ENCODE data around the gene NHERF2.

Gene NHERF2

DNA sequence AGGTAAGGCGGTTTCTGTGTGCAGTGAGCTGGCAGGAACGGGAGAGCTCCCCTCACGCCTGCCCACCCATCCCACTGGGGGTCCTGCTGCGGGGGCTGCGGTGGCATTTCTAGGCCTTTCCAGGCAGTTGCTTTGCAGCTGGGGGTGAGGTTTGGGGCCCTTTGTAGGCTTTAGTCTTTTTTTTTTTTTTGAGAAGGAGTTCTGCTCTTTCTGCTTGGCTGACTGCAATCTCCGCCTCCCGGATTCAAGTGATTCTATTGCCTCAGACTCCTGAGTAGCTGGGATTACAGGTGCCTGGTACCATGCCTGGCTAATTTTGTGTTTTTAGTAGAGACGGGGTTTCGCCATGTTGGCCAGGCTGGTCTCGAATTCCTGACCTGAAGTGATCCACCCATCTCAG is 32.2 kb downstream of the NHERF2 start:
- H3K4me3 Mint-ChIP-seq, result no peak overlapping the region
- no peak for DNase-seq
- no peak overlapping the region for H3K27ac Mint-ChIP-seq
- no peaks in the 10 kb centered on the region for H3K4me1 Mint-ChIP-seq
- no peaks in the 10 kb centered on the region for H3K9me3 Mint-ChIP-seq
- H3K36me3 Mint-ChIP-seq (ENCODE audit: low read depth), result peaks cover 5% of the 10 kb centered on the region
- no peak for ATAC-seq
- no peaks in the 10 kb centered on the region for H3K27me3 Mint-ChIP-seq

DNA sequence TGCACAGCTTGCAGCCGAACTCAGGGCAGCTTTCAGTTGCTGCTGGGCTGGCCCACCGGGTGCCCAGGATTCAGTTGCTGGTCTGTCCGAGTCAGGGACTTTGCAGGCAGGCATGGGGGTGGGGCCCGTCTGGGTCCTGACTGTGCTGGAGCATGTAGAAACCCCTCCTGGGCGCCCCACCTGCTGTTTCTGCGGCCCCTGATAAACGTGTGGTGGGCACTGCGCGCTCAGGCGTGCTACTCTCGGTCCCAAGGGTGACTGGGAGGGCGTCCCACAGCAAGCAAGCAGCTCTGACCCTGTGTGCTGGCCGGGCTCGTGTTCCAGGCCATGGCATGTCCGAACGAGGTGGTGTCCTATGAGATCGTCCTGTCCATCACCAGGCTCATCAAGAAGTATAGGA is 33.6 kb downstream of the NHERF2 start:
- Mint-ChIP-seq H3K9me3 (no peaks in the 10 kb centered on the region), H3K27me3 (no peaks in the 10 kb centered on the region), H3K36me3 (ENCODE audit: low read depth) (peaks cover 4% of the 10 kb centered on the region), H3K27ac (no peak overlapping the region), H3K4me3 (no peak overlapping the region), H3K4me1 (no peaks in the 10 kb centered on the region)
- ATAC-seq (no peak), DNase-seq (no peak)

DNA sequence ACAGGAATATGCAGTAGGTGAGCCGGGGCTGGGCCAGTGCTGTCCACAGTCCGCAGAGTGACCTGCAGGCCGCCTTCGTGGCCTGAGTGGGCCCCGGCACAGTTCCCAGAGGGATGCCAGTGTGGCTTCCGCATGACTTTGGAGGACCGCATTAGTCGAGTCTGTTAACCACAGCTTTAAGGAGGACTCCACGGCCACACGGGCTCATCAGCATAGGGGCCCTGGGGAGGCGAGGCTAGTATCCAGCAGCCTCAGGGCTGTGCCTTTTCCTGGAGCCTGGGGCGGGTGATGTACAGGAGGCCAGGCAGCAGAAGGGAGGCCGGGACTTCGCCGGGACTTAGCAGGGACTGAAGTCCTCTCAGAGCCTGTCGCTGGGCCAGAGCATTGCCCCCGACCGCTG is 34.3 kb downstream of the NHERF2 start:
- Mint-ChIP-seq H3K9me3 (no peaks in the 10 kb centered on the region), H3K4me3 (no peak overlapping the region), H3K36me3 (ENCODE audit: low read depth) (peaks cover 7% of the 10 kb centered on the region), H3K27ac (no peak overlapping the region), H3K27me3 (no peaks in the 10 kb centered on the region), H3K4me1 (peaks cover under 1% of the 10 kb centered on the region)
- ATAC-seq (no peak), DNase-seq (no peak)

DNA sequence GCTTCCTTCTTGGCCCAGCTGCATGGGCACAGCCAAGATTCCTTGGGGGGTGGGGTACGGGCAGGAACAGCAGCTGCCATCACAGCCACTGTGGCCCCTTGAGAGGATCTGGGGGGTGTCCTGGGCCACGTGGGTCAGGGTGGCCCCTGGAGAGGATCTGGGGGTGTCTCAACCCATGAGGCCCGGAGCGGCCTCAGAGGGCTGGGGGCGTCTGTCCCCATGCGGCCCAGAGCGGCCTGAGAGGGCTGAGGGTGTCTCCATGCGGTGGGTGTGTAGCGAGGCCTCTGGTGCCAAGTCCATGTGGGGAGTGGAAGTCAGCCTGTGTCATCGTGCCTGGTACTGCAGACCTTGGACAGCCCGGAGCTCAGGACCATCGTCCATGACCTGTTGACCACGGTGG is 34.8 kb downstream of the NHERF2 start:
- Mint-ChIP-seq H3K27me3 (no peaks in the 10 kb centered on the region), H3K4me3 (no peak overlapping the region), H3K27ac (no peak overlapping the region), H3K36me3 (ENCODE audit: low read depth) (peaks cover 12% of the 10 kb centered on the region), H3K4me1 (peaks cover 1% of the 10 kb centered on the region), H3K9me3 (no peaks in the 10 kb centered on the region)
- no peak for DNase-seq
- no peak for ATAC-seq

DNA sequence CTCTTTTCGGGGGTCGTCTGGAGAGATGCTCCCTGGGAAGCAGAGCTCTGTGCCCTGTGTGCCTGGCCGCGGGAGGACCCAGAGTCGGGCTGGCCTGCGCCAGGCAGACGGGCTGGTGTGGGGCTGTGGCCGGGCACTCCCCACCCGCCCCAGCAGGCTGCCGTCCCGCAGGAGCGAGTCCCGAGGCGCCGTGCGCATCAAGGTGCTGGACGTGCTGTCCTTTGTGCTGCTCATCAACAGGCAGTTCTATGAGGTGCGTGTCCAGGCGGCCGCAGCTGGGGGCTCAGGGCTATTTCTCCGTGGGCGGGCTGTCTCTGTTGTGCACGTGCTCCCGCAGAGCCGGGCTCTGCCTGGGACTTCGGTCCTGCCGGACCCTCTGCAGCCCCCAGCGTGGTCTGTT is 36.1 kb downstream of the NHERF2 start:
- no peak for DNase-seq
- ATAC-seq, result no peak
- Mint-ChIP-seq H3K4me3 (no peak overlapping the region), H3K9me3 (no peaks in the 10 kb centered on the region), H3K27me3 (no peaks in the 10 kb centered on the region), H3K4me1 (peaks cover 1% of the 10 kb centered on the region), H3K27ac (no peak overlapping the region), H3K36me3 (ENCODE audit: low read depth) (peaks cover 18% of the 10 kb centered on the region)

DNA sequence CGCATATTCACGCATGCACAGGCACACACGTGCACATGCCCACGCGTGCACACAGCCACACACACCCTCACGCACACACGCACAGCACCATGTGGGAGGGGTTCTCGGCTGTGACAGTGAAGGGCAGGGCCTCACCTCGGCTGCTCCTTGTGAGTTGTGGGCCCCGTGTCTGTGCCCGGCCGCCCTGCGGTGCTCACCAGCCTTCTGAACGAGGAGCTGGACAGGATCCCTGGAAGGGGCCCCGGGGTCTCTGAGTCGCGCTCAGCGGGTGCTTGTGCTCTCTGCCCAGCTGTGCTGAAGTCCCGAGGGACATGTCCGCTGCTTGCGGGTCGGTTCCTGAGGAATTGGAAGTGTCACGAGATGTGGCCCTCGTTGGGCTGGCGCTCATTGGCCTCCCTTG is 37.2 kb downstream of the NHERF2 start:
- H3K36me3 Mint-ChIP-seq (ENCODE audit: low read depth), result peaks cover 22% of the 10 kb centered on the region
- no peak overlapping the region for H3K27ac Mint-ChIP-seq
- no peaks in the 10 kb centered on the region for H3K27me3 Mint-ChIP-seq
- DNase-seq, result no peak
- peaks cover 1% of the 10 kb centered on the region for H3K4me1 Mint-ChIP-seq
- no peaks in the 10 kb centered on the region for H3K9me3 Mint-ChIP-seq
- ATAC-seq, result no peak
- no peak overlapping the region for H3K4me3 Mint-ChIP-seq

DNA sequence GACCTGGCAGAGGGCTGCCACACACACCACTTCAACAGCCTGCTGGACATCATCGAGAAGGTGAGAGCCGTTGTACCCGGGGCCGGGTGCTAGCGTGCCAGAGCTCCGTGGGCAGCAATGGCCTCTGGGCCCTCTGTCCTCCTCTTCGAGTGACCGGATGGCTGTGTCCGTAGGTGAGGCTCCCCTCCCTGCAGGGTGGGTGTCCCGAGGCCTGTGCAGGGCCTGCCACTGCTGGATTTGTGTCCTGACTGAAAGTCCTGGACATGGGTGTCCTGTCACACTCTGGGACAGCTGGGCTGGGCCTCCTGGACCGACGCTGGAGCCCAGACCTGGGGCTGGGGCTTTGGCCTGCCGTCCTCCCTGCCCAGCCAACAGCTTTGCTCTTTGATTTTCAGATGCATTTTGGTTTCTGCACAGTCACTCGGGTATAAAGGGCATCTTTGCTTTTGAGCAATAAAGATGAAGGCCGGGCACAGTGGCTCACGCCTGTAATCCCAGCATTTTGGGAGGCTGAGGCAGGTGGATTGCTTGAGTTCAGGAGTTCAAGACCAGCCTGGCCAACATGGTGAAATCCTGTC is 37.8 kb downstream of the NHERF2 start:
- H3K27ac Mint-ChIP-seq, result no peak overlapping the region
- H3K4me1 Mint-ChIP-seq, result peaks cover 1% of the 10 kb centered on the region
- no peak overlapping the region for H3K4me3 Mint-ChIP-seq
- no peak for DNase-seq
- no peaks in the 10 kb centered on the region for H3K9me3 Mint-ChIP-seq
- peaks cover 22% of the 10 kb centered on the region for H3K36me3 Mint-ChIP-seq (ENCODE audit: low read depth)
- no peaks in the 10 kb centered on the region for H3K27me3 Mint-ChIP-seq
- ATAC-seq, result no peak

DNA sequence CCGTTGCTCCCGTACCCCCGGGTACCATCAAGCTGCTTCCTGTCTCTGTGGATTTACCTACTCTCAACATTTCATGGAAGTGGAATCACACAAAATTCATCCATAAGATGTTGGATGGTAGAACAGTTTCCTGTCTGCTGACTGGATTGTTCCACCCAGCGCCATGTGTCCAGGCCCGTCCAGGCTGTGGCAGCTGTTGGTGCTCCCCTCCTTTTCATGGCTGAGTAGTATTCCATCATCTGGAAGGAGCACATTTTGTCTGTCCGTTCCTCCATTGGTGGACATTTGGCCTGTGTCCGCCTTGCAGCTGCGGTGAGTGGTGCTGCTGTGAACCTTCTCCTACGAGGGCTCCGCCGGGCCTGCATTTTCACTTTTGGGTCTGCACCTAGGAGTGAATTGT is 39.4 kb downstream of the NHERF2 start:
- Mint-ChIP-seq H3K27ac (peak overlapping the region; percentile 49), H3K9me3 (no peaks in the 10 kb centered on the region), H3K36me3 (ENCODE audit: low read depth) (peaks cover 22% of the 10 kb centered on the region), H3K4me1 (peaks cover 1% of the 10 kb centered on the region), H3K4me3 (no peak overlapping the region), H3K27me3 (no peaks in the 10 kb centered on the region)
- ATAC-seq, result no peak
- no peak for DNase-seq

DNA sequence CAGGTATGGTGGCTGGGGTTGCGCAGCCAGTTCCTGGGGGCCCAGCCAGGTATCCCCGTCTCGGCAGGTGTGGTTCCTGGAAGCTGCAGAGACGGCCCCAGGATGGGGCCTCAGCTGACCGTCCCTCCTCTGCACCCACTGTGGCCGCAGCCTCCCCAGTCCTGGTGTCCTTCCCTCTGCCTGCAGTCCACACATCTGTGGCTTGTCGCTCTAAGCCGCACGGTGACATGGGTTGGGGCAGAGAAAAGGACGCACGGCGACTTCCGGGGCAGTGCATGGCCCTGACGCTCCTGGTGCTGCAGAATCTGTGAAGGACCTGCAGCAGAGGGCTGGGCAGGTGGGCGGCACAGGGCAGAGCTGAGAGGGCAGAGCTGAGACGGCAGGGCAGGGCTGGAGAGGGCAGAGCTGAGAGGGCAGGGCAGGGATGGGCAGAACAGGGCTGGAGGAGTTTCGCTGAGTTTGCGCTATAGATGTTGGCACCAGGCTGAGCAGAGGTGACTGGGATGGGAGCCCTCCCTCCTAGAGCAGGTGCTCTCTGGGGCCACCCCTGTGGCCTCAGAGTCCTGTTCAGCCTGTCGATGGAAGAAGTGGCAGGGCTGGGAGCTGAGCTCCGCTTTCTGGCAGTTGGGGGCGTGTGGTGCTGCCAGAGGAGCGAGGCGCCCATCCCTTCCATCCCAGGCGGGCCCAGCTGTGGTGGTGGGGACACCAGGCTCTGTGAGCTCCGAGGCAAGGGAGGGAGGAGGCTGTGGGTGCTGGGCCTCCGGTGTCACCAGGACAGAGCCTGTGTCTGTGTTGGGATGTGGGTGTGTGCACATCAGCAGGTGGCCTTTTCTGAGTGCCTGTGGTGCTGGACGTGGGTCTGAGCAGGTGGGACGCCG is 44.1 kb downstream of the NHERF2 start:
- DNase-seq (no peak), ATAC-seq (no peak)
- Mint-ChIP-seq H3K27me3 (no peaks in the 10 kb centered on the region), H3K9me3 (no peaks in the 10 kb centered on the region), H3K4me1 (peaks cover 1% of the 10 kb centered on the region), H3K36me3 (ENCODE audit: low read depth) (peaks cover 17% of the 10 kb centered on the region), H3K27ac (no peak overlapping the region), H3K4me3 (no peak overlapping the region)

DNA sequence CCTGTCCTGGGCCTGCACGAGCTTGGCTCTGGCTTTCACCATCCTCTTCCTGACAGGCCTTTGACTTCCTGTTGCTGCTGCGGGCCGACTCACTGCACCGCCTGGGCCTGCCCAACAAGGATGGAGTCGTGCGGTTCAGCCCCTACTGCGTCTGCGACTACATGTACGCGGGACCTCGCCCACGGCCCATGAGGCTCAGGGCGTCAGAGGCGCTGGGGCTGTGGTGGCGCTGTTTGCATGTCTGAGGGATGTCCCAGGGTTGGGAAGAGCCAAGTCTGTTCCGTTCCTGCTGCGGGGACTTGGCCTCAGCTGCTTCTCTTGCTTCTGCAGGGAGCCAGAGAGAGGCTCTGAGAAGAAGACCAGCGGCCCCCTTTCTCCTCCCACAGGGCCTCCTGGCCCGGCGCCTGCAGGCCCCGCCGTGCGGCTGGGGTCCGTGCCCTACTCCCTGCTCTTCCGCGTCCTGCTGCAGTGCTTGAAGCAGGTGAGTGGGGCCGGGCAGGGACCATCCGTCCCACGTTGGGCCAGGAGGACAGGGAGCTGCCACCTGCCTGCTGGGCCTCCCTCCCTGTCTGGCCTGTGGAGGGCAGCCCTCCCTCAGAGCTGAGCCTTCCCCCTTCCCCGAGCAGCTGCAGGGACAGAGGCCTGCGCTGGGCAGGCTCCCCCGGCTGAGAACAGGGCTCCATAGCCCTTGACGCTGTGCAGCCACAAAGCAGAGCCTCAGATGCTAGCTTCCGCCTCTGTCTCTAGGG is 44.9 kb downstream of the NHERF2 start:
- Mint-ChIP-seq H3K36me3 (ENCODE audit: low read depth) (peaks cover 8% of the 10 kb centered on the region), H3K27me3 (no peaks in the 10 kb centered on the region), H3K9me3 (no peaks in the 10 kb centered on the region), H3K4me3 (no peak overlapping the region), H3K27ac (no peak overlapping the region), H3K4me1 (no peaks in the 10 kb centered on the region)
- ATAC-seq (no peak), DNase-seq (no peak)

DNA sequence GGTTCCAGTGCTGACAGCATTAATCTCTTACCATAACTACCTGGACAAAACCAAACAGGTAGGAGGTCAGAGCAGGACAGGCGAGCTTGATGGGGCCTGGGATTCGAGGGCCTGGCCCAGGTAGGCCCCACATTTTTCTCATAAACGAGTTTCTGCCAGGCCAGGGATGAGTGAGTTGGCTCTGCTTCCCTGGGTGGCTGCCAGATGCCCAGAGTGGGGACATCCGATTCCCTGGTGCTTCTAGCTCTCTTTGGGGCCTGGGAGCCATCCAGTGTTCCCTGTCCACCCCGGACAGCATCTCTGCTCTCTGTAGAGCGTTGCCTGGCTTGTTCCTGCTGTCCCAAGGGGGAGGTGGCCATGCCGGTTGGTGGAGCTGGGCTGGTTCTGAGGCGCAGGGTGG is 46.2 kb downstream of the NHERF2 start:
- Mint-ChIP-seq H3K9me3 (no peaks in the 10 kb centered on the region), H3K27me3 (no peaks in the 10 kb centered on the region), H3K4me1 (no peaks in the 10 kb centered on the region), H3K27ac (no peak overlapping the region), H3K36me3 (ENCODE audit: low read depth) (peaks cover 3% of the 10 kb centered on the region), H3K4me3 (no peak overlapping the region)
- DNase-seq, result no peak
- ATAC-seq, result no peak

DNA sequence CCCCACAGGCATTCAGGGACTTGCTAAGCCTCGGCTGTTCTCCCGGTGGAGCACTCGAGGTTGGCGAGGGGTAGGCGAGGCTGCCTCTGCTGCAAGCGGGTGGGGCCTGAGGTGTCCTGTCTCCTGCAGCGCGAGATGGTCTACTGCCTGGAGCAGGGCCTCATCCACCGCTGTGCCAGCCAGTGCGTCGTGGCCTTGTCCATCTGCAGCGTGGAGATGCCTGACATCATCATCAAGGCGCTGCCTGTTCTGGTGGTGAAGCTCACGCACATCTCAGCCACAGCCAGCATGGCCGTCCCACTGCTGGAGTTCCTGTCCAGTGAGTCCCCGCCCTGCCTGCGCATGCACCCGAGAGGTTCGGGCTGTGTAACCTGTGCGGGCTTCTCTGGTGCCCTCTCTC is 47.4 kb downstream of the NHERF2 start:
- Mint-ChIP-seq H3K36me3 (ENCODE audit: low read depth) (no peaks in the 10 kb centered on the region), H3K4me1 (no peaks in the 10 kb centered on the region), H3K27ac (no peak overlapping the region), H3K27me3 (no peaks in the 10 kb centered on the region), H3K9me3 (no peaks in the 10 kb centered on the region), H3K4me3 (no peak overlapping the region)
- ATAC-seq (no peak), DNase-seq (no peak)

DNA sequence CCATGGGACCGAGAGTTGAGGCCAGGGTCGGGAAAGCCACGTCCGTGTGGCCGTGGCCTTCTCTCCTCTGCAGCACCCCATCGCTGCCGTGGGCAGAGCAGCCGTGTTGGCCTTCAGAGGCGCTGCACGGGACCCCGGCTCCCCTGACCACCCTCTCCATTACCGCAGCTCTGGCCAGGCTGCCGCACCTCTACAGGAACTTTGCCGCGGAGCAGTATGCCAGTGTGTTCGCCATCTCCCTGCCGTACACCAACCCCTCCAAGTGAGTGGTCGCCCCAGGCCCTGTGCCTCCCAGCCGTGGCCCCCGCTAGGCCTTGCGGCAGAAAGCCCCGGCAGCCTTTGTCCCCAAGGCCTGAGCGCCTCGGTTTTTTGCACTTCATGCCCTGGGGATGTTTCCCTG is 48.9 kb downstream of the NHERF2 start:
- no peaks in the 10 kb centered on the region for H3K36me3 Mint-ChIP-seq (ENCODE audit: low read depth)
- ATAC-seq (no peak), DNase-seq (no peak)
- no peak overlapping the region for H3K27ac Mint-ChIP-seq
- no peak overlapping the region for H3K4me3 Mint-ChIP-seq
- no peaks in the 10 kb centered on the region for H3K4me1 Mint-ChIP-seq
- no peaks in the 10 kb centered on the region for H3K27me3 Mint-ChIP-seq
- no peaks in the 10 kb centered on the region for H3K9me3 Mint-ChIP-seq

DNA sequence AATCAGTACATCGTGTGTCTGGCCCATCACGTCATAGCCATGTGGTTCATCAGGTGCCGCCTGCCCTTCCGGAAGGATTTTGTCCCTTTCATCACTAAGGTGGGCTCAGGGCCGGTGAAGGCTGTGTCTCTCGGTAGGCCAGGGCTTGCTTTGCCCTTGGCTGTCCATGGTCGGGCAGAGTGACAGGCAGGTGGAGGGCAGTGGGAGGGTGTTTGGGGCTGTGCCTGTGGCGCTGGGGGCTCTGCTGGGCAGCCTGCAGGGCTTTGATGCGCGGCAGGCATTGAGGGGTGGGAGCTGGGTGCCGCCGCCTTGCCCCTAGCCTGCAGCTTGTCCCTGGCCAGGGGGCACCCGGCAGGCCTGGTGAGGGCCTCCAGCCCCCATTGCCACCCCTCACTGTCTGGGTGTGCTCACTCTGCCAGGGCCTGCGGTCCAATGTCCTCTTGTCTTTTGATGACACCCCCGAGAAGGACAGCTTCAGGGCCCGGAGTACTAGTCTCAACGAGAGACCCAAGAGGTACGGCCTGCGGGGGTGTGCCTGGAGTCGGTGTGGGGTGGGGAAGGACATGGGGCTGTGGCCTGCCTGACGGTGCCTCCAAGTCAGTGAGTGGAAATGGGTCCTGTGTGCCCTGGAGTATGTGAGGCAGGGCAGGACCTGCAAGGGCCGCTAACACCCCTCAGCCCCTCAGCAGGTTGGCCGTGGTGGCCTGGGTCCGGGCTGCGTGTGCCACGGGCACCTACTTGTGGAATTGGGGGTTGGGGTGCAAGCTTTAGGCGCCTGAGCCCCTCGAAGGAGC is 49.6 kb downstream of the NHERF2 start:
- no peak for ATAC-seq
- H3K4me3 Mint-ChIP-seq, result no peak overlapping the region
- no peak for DNase-seq
- no peak overlapping the region for H3K27ac Mint-ChIP-seq
- H3K4me1 Mint-ChIP-seq, result no peaks in the 10 kb centered on the region
- H3K9me3 Mint-ChIP-seq, result no peaks in the 10 kb centered on the region
- no peaks in the 10 kb centered on the region for H3K27me3 Mint-ChIP-seq
- H3K36me3 Mint-ChIP-seq (ENCODE audit: low read depth), result no peaks in the 10 kb centered on the region

Measured in activated naive CD8-positive, alpha-beta T cell treated with anti-CD3 and anti-CD28 coated beads, Interleukin-2, amount 50 U/mL, for 24 hours (primary cell).